Hypothalamus (tissue), 51 donors: ENCODE results near the gene HGFAC.
A peak's percentile ranks its signal among the peaks of the same experiment; 100 is the strongest.

Source experiments
- DNase-seq, 51 donors: peaks; one replicate each; lab custom pipeline; 2025; lab: John Stamatoyannopoulos, UW

The HGFAC gene

DNA sequence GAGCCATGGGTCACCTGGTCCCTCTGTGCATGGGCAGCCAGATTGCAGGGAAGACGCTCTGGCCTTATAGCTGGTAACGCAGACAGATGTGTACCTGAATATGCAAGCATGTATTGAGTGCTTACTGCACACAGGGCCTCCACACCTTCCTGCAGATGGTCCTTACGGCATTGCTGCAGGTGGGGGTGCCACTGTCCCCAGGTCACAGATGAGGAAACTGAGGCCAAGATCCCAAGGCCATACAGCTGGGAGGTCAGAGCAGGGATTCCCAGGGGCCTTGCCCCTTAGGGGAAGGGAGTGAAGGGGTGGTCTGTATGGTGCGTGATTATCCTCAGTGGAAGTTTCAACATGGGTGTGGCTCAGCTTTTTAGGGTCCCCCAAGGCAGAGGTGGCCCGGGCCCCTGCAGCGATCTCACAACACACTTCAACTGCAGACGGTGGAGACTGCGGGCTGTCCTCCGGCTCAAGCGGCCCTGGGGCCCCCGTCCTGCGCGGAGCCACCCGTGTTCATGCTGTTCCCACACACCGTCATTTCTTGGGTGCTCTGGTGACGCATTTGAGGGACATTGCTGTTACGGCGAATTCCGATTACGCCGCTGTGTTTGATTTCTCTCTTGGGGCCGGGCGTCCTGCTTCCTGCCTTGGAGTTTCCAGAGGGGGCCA lies 29.5 kb downstream of the HGFAC start:
- DNase-seq: no peak

DNA sequence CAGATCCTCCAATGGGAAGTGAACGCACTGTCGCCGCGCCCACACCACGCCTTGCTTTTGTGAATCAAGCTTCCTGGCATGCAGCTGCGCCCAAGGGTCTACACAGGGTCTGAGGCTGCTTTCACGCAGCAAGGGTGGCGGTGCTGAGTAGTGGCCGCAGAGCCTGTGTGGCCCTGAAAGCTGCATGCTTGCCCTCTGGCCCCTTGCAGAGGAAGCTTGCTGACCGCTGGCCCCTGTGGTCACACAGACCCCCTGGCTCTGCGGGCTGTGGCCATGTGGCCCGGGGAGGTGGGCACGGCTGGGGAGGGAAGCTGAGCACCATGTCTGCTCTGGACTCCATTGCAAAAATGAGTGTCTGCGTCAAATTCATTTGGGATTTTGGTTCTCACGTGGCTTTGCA lies 30.1 kb downstream of the HGFAC start:
- DNase-seq: no peak

DNA sequence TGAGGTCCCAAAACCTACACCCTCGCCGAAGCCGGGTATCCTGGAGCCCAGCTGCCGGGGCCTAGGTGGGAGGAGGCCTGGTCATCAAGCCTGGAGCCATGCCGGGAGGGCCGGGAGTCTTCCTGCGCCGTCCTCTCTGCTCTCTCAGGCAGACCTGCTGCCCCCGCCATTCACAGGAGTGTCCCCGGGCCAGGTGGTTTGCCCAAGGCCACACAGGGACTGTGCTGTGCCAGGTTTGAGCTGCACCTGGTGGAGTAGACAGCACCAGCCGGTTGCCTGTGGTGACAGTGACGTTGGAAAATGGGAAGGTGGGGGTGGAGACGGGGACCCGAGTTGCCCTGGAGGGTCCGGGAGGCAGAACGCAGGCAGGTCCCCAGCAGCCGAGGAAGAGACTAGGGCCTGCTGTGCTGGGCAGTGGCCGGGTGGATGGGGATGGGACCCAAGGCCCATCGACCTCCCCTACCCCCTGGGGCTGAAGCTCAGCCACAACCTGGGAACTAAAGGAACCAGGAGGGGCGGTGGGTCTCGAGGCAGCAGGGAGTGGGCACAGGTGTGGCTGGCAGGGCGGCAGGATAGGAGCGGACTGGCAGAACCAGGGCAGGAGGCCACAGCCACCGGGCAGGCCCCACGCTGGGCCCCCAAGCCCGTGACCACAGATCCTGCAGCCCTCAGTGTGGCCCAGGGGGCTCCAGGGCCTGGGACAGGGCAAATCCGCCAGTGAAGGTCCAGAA lies 30.8 kb downstream of the HGFAC start:
- DNase-seq: no peak

DNA sequence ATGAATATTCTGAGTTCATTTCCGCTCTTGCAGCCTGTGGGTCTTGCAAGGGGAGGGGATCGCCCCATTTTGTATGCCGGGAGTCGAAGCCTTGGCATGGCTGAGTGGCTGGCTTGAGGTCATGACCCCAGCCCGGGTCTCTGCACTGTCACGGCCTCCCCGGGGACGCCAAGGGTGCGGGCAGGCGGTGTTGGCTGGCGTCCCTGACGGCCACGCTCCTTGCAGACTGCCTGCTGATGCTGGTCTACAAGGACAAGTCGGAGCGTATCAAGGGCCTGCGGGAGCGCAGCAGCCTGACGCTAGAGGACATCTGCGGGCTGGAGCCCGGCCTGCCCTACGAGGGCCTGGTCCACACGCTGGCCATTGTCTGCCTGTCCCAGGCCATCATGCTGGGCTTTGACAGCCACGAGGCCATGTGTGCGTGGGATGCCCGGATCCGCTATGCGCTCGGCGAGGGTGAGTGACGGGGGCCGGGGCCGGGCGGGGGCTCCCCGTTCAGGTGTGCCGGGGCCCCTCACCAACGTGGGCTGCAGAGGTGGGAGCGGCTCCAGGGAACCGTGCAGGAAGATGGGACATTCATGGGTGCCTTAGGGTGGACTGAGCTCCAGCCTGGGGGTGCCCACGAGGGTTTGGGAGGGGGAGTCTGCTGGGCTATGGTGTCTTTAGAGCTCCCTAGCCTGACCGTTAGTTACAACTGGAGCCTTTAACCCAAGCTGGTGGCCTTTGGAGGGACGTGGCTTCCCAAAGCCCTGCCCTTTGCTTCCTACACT lies 31.6 kb downstream of the HGFAC start:
- DNase-seq: no peak

DNA sequence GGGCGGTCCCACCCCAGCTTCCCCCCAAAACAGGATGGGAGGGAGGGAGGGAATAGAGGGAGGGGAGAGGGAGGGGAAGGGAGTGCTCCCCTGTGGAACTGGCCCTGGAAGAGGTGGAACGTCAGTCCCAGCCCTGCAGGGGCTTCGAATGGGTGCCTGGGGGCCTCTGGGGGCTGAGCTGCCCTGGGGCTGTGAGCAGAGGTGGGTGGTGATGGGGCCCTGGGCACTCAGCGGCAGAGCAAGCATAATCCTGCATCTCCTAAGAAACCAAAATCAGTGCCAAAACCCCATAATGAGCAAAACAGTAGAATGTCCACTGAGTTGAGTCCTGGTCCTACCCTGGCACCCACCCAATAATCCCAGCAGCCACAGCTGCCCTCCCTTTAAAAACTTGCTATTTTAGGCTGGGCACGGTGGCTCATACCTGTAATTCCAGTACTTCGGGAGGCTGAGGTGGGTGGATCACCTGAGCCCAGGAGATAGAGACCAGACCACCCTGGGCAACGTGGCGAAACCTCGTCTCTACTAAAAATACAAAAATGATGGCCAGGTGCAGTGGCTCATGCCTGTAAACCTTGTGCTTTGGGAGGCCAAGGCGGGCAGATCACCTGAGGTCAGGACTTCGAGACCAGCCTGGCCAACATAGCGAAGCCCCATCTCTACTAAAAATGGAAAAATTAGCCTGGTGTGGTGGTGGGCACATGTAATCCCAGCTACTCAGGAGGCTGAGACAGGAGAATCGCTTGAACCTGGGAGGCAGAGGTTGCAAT lies 32.4 kb downstream of the HGFAC start:
- no peak for DNase-seq

DNA sequence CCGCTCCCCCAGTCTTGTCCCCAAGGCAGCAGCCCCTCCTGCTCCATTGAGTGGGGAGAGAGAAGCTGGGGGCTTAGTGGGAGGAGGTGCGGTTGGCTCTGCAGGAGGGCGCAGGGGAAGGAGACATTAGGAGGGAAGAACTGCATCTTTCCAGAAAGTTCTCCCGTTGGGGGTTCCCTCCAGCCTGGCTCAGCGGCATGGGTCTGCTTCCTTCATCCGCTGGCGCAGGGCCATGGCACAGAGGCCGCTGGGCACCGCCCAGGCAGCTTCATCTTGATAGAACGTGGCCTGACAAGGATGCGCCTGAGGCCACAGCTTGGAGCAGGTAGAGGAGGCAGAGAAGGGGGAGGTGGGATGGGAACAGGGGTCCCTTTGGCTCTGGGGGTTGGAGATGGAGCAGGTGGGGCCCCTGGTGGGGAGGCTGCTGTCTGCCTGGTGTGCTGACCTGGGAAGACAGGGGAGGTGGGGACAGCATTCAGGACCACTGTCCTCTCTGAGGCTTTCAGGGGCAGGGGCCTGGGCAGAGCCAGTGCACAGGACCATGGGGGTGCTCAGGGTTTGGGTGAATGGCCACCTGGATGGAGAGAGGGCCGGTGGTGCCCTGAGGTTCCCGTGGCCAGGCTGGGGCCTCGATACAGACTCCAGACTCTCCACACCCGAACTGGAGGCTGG lies 33.4 kb downstream of the HGFAC start:
- DNase-seq: no peak

DNA sequence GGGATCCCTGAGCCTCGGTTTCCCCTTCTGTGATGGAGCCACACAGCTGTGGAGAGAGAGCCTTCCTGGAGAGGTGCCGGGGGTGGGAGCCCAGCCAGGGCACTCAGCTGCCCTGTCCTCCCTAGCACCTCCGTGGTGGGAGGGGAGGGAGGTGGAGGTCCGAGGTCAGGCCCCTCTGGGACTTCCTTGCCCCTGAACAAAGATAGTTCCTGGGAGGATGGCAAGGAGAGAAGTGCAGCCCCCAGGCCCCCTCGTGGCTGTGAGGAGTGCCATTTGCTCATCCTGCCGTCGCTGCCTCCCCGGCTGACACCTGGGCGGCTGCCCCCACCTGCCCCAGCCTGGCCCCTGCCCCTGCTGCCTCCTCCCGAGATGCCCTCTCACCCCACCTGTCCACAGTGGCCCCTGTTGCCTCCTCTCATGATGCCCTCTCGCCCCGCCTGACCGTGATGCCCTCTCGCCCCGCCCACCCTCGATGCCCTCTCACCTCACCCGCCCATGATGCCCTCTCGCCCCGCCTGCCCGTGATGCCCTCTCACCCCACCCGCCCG lies 34.0 kb downstream of the HGFAC start:
- DNase-seq: no peak

DNA sequence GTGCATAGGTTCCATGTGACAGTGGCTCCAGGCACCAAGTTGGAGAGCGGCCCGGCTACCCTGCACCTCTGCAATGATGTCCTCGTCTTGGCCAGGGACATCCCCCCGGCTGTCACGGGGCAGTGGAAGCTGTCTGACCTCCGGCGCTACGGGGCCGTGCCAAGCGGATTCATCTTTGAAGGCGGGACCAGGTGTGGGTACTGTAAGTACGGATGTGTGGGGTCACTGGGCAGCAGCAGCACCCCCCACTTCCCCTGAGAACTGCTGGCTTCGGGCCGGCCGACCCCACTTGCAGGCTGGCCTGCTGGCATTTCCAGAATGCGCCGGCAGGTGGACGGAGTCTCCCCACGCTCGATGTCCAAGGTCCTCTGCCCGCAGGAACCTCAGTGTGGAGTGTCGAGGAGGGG lies 34.6 kb downstream of the HGFAC start:
- no peak for DNase-seq

DNA sequence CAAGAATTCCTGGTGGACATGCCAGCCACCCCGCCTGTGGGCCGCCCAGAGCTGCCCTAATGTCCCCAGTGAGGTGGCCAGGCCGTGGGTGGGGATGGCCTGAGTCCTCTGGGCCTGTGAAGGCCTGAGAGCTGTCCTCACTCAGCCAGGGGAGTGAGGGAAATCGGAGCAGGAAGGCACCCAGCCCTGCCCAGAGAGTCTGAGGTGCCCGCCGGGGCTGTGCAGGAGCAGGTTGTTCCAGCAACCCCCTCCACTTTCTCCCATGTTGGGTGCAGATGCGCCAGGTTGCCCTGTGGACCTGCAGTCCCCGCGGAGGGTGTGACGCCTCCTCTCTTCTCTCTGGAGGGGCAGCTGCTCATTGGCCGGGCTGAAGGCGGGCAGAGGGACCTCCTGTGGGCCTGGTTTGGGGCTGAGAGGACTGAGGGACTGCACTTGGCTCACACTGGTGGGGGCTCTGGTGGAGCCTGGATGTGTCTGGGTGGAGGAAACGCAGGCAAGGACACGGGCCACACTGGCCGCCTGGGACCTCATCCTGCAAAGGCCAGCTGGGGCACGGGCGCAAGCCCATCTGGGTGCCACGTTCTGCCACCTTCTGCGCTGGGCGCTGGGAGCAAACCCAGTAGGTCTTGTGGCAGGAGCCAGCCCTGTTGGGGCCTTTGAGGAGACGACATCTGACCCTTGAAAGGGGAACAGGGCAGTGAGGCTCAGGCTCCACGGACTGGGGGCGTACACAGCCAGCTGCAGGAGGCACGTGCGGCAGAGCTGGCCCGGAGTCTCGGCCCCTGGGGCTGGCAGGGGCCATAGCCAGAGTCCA lies 35.4 kb downstream of the HGFAC start:
- DNase-seq: no peak

DNA sequence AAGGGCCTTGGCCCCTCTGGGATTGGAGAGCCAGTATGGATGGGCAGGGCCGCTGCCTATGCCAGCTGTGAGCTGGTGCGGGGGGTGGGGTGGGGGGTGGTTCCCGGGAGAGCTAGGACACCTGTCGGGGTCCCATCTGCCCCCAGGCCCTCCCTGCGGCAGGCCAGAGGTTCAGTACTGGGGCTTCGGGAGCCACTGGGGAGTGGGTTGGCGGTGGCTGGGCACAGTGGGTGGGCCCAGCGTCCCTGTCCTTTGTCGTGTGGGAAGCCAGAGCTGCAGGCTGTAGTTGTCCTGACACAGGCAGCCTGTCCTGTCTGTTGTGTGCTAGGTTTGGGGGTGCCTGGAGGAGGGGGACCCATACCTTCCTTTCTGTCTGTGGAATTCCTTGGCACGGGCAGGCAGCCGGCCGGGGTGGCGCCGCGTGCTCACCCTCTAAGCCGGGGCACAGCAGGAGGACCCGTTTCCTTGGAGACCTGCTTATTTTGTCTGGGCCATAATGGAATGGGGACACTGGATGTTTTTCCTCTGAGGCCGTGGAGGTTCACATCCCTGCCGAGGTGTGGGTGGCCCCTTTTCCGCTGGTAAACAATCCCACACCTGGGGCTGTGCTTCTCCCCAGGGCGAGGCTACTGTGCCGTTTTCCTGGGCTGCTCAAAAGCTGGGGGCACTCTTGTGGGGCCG lies 36.1 kb downstream of the HGFAC start:
- DNase-seq: no peak

DNA sequence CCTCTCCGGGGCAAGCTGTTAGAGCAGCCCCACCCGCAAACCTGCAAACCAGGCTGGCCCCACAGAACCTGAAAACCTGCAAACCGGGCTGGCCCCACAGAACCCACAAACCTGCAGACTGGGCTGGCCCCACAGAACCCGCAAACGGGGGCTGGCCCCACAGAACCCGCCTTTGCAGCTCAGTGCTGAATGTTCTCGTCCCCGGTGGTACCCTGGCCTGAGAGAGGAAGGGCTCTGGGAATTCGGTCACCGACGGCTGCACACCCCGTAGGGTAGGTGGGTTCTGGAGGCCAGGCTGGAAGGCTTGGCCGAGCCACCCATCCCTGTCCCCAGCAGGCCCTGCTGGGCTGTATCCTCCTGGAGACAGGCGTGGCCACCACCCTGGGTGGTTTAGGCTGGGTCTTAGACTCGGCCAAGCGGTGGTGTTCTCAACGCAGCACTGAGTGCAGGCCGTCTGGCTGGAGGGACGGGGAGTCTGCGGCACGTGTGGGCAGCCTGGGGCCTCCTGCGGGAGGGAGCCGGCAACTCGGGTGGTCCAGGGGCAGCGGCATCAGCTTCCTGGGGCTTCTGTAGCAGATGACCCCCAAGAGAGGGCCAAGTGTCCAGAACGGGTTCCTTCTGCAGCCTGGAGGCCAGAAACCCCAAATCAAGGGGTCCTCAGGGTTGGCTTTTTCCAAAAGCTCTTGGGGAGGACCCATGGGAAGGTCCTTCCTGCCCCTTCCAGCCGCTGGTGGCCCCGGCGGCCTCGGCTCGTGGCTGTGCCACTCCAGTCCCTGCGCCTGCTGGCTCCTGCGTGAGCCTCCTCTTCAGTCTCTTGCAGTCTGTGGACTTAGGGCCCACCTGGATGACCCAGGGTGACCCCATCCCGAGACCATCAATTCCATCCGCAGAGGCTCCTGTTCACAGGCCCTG lies 36.9 kb downstream of the HGFAC start:
- no peak for DNase-seq

DNA sequence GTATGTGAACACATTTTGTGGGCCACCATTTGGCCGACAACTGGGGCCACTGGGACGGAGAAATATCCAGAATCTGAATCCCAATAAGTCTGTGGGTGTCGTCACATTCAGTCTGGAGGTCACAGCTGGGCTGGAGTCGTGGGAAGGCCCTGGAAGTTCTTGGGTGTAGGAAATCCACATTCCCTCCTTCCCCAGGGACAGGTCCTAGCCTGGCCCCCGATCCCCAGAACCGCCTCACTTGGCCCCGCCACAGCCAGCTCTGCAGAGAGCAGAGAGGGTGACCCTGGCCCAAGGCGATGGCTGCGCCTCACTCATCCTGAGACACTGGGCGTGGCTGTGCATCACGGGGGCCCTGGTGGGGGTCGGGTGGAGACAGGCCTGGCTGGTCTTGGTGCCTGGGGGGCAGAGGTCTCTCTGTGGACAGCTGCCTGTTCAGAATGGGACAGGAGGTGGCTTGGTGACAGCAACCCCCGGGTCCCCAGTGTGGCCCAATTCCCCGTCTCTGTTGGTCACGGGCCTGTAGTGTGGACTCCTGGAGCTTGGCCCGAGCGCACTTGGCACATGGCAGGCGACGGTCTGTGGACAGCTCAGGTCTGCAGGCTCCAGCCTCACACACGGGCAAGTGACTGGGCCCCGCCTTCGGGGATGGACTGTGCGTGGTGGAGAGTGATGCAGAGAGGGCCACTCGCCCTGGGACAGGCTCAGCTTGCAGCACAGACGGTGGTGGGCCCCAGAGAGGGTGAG lies 37.8 kb downstream of the HGFAC start:
- no peak for DNase-seq

DNA sequence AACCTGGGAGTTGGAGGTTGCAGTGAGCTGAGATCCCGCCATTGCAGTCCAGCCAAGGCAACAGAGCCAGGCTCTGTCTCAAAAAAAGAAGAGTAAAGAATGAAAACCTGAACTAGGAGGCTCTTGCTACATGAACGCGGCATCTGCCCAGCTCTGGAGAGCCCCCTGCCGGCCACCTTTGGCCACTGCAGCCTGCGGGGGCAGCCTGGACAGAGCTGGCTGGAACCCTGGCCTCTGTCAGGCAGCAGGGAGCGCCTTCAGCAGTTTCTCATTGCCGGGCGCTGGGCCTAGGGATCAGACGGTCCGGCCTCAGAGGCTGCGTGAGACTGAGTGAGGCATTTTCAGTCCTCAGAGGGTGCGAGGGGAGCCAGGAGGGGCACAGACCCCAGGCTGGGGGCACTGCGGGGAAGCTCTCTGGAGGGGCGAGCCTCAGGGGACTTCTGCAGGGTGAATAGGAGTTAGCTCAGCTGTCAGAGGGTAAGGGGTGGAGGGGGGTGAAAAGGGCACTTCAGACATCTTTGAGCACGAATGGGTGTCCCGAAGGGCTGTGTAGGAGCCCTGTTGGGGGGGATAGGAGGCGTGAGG lies 38.9 kb downstream of the HGFAC start:
- peak in 44 of 51 donors; percentile 4 to 83 (median 55) for DNase-seq

DNA sequence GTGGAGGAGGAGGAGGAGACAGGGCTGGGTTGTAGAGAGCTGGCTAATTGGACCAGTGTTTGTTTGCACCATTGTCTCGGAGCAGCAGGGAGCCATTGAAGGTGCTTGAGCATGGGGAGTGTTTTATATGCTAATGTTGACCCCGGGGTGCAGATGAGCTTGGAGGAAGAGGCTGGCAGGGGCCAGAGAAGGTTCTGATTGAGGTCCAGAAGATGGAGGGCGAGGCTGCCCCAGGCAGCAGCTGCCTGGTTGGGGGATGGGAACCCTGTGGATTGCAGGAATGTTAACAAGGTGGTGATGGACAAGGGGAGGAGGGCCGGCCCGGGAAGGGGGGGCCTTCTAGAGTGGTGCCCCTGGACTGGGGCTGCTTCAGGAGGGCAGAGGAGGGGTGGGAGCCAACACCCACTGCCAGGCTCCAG lies 39.4 kb downstream of the HGFAC start:
- no peak for DNase-seq

DNA sequence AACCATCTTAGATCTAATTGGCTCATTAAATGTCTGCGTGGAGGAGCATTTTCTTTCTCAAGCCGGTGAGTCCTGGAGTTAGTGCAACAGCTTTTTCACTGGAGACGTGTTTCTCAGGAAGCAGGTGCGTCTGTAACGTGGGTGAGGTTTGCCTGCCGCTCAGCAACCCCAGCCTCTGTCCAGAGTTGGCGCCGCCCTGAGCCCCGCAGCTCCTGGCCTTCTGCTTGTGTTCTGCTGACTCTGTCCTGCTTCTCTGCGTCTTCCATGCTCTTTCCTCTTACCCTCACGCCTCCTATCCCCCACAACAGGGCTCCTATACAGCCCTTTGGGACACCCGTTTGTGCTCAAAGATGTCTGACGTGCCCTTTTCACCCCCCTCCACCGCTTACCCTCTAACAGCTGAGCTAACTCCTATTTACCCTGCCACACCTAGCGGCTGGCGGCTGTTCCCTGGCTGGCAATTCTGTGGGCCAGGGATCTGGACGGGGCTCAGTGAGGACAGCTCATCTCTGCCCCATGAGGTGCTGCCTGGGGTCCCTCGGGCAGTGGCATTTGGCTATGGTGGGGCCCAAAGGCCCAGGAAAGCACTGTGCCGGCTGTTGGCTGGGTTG lies 40.1 kb downstream of the HGFAC start:
- no peak for DNase-seq

DNA sequence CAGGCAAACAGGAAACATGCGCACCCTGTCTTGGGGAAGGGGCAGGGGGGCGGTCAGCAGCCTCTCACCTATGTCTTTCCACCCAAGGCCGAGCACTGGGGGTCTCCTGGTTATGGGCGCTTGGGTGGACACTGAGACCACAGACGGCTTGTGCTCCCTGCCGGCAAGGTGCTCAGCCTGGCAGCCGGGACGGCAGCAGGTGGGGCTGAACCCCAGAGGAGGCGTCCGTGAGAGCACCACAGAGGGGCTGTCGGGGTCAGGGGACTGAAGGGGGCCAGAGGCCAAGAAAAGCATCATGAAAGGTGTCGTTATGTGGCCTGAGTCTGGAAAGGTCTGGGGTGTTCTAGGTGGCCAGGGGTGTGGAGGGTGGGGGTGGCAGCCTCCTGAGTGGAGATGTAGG lies 40.9 kb downstream of the HGFAC start:
- no peak for DNase-seq
